Vagina (tissue), 2 donors: ENCODE results near the gene DSTYK.

Experiments used
- POLR2A ChIP-seq, 2 donors: fragments of 450-650 bp; IDR thresholded peaks; one replicate each; pipeline ENCODE4 v1.6.1; 2017; ENCODE audit warnings: antibody characterized with exemption in 2 of 2, mild to moderate bottlenecking in 2 of 2, moderate library complexity in 2 of 2
- TF ChIP-seq, protein P1 (sequence below), 3 experiments: fragments of 450-650 bp in 2 of 3; fragments of 200-600 bp in 1 of 3; sonication (generic) in 1 of 3; IDR thresholded peaks; one replicate each; pipeline ENCODE4 v1.5.1; 2017 to 2019; ENCODE audit warnings: antibody characterized with exemption in 3 of 3, mild to moderate bottlenecking in 2 of 3, moderate library complexity in 2 of 3

DNA sequence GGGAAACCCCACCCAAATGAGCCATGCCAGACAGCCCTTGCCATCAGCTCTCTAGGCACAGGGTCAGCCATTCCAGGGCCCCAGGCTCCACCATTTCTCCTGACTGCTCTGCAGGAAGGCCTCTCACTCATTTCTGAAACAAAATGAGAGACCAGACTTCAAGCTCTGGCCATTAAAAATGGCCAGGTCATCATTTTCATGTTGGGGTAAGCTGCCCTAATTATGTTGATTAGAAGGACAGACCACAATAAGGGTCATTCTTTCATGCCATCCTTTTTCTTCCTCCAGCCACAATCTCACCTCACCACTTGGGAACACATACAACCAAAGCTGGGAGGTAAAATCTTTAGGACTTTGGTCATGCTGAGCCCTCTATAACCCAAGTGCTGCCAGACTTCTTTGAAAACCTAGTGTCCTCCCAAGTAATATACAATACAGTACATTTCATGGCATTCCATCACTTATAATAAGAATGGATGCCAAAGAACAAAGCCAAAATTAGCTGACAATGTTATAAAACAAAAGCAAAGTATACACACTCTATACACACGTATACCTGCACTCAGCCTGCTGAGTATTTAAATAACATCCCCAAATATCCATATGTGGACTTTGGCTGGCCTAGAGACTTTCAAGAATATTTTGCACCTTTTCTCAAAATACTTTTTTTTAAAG lies 67.3 kb downstream of the DSTYK start:
- no peak for TF ChIP-seq POLR2A (IDR thresholded peaks at IDR 0.05)
- TF ChIP-seq, protein P1, sequence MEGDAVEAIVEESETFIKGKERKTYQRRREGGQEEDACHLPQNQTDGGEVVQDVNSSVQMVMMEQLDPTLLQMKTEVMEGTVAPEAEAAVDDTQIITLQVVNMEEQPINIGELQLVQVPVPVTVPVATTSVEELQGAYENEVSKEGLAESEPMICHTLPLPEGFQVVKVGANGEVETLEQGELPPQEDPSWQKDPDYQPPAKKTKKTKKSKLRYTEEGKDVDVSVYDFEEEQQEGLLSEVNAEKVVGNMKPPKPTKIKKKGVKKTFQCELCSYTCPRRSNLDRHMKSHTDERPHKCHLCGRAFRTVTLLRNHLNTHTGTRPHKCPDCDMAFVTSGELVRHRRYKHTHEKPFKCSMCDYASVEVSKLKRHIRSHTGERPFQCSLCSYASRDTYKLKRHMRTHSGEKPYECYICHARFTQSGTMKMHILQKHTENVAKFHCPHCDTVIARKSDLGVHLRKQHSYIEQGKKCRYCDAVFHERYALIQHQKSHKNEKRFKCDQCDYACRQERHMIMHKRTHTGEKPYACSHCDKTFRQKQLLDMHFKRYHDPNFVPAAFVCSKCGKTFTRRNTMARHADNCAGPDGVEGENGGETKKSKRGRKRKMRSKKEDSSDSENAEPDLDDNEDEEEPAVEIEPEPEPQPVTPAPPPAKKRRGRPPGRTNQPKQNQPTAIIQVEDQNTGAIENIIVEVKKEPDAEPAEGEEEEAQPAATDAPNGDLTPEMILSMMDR (IDR thresholded peaks at IDR 0.05): no peak
